Sigmoid colon (tissue), 7 donors: ENCODE results near the gene MIA2. TPM values are rescaled to one million over a fixed set of nuclear protein-coding genes. Genes with fewer than 3 reads are reported as not detected.
A peak's percentile ranks its signal among the peaks of the same experiment; 100 is the strongest.

Experiments
- DNase-seq: peaks from one replicate; pipeline ENCODE4 v3.0.0-alpha.2; 2019
- H3K27ac ChIP-seq, 4 donors: fragments of 200-600 bp; sonication (generic); one replicate each; pipeline ENCODE4 v1.5.1; 2016 to 2019; ENCODE audit warnings: mild to moderate bottlenecking in 1 of 4
- H3K27me3 ChIP-seq, 3 donors: fragments of 200-600 bp; sonication (generic); one replicate each; pipeline ENCODE4 v1.5.1; 2019; ENCODE audit warnings: mild to moderate bottlenecking in 1 of 3
- H3K36me3 ChIP-seq, 4 donors: fragments of 200-600 bp; sonication (generic); one replicate each; pipeline ENCODE4 v1.5.1; 2016 to 2019
- H3K4me1 ChIP-seq, 4 donors: fragments of 200-600 bp; sonication (generic); one replicate each; pipeline ENCODE4 v1.5.1; 2017 to 2019
- H3K4me3 ChIP-seq, 4 donors: fragments of 200-600 bp; sonication (generic); one replicate each; pipeline ENCODE4 v1.5.1; 2017 to 2019; ENCODE audit warnings: mild to moderate bottlenecking in 2 of 4, moderate library complexity in 1 of 4
- H3K9me3 ChIP-seq, 4 donors: fragments of 200-600 bp in 3 of 4; sonication (generic) in 3 of 4; one replicate each; pipeline versions ENCODE4 v1.5.1 to v1.6.1; 2013 to 2019
- CTCF ChIP-seq, 4 experiments: fragments of 450-650 bp in 3 of 4; fragments of 200-600 bp in 1 of 4; IDR thresholded peaks; one replicate each; pipeline ENCODE4 v1.5.1; 2016 to 2019; ENCODE audit warnings: antibody characterized with exemption in 4 of 4, mild to moderate bottlenecking in 3 of 4, moderate library complexity in 2 of 4
- EP300 ChIP-seq, 4 donors: sonication (generic); formaldehyde crosslinking; IDR thresholded peaks; one replicate each; pipeline ENCODE4 v1.6.1; 2017; ENCODE audit warnings: antibody characterized with exemption in 4 of 4
- POLR2A ChIP-seq, 2 donors: fragments of 450-650 bp; IDR thresholded peaks; one replicate each; pipeline ENCODE4 v1.6.1; 2016; ENCODE audit warnings: antibody characterized with exemption in 2 of 2, mild to moderate bottlenecking in 2 of 2, moderate library complexity in 2 of 2
- POLR2AphosphoS5 ChIP-seq, 4 donors: sonication (generic); formaldehyde crosslinking; IDR thresholded peaks; one replicate each; pipeline ENCODE4 v1.6.1; 2017; ENCODE audit warnings: antibody characterized with exemption in 4 of 4
- WGBS, 2 donors: extraction: QIAGEN DNeasy Blood & Tissue Kit; methylation state at CpG; one replicate each; pipeline ENCODE4 v1.1.7; 2013; 5-methylcytosine and 5-hydroxymethylcytosine counted together
- intact Hi-C: fragments of 100-400 bp; cut with DNase I; formaldehyde crosslinking; loops from one replicate; pipeline ENCODE4 v1.15.1; 2023
- polyA plus RNA-seq, 3 donors: library from polyadenylated mRNA; stranded (reverse); fragments of 200-250 nt; gene quantifications; one replicate each; pipeline ENCODE4 v1.2.3, GENCODE V29; 2013
- total RNA-seq, 4 donors: library from RNA; depleted of rRNA; stranded (reverse); fragments of >200 nt; gene quantifications; one replicate each; pipeline ENCODE4 v1.1.0, GENCODE V29; 2016
- donor health status: healthy with polysubstance abuse.
- donor health status: Bipolar disorder and iron deficiency.
- donor health status: healthy.

Gene MIA2
- total and polyA plus RNA-seq, 7 donors: 12.8 to 33.9 (median 18.1) TPM

GRCh38 chr14:39376667-39377403, 143.1 kb downstream of the MIA2 start:
- Histone ChIP-seq H3K9me3 (no peaks in the 10 kb centered on the region), H3K27ac (peak overlapping the region in 3 of 4 donors; percentile 59 to 63 (median 60)), H3K4me3 (no peak overlapping the region), H3K27me3 (no peaks in the 10 kb centered on the region), H3K4me1 (peaks cover 0 to 10% (median 4%) of the 10 kb centered on the region in 4 donors), H3K36me3 (no peaks in the 10 kb centered on the region)
- intact Hi-C loops: no loop called here
- 43 to 58% methylated on average over 4 of the region's 4 CpGs for WGBS, 2 donors
- TF ChIP-seq POLR2AphosphoS5 (IDR thresholded peaks at IDR 0.05): peak in 1 of 4 donors; percentile 14
- TF ChIP-seq EP300 (IDR thresholded peaks at IDR 0.05): no peak
- no peak for DNase-seq

- no peak overlapping the region for H3K4me3 ChIP-seq
Observed at GRCh38 chr14:39381366-39381765, 147.7 kb downstream of the MIA2 start.

DNA sequence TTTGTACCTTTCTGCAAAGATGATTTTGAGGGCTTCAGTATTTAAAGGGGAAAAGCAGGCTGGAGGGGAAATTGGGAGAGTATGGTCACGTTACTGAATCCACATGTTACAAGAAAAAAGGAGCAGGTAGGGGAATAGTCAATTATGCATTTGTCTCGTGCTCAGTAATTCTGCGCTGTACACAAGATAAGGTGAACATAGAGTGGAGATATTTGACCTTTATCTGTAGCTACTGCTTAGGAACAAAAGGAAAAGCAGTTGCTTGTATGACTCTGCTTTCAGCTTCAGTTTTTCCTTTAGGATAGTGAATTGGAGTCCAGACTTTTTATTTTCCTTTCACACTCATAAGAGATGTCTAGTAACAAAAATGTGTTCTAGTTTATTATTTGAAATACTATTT, 148.7 kb downstream of the MIA2 start:
- Histone ChIP-seq H3K9me3 (no peaks in the 10 kb centered on the region), H3K4me1 (no peaks in the 10 kb centered on the region), H3K36me3 (no peaks in the 10 kb centered on the region), H3K4me3 (no peak overlapping the region), H3K27ac (no peak overlapping the region), H3K27me3 (no peaks in the 10 kb centered on the region)
- WGBS, 2 donors: 93 to 94% methylated on average over 3 of the region's 3 CpGs
- DNase-seq: no peak
- intact Hi-C loops: no loop called here
- TF ChIP-seq CTCF (IDR thresholded peaks at IDR 0.05): no peak

More at GRCh38 chr14:39381366-39381765, 147.7 kb downstream of the MIA2 start:
- no peaks in the 10 kb centered on the region for H3K9me3 ChIP-seq
- 89 to 96% methylated on average over 4 of the region's 4 CpGs for WGBS, 2 donors
- TF ChIP-seq POLR2AphosphoS5 (IDR thresholded peaks at IDR 0.05) (no peak), CTCF (IDR thresholded peaks at IDR 0.05) (no peak)
- H3K4me1 ChIP-seq: peaks cover 0 to 10% (median 4%) of the 10 kb centered on the region in 4 donors
- no peak for DNase-seq
- intact Hi-C loops: no loop called here
- H3K36me3 ChIP-seq: no peaks in the 10 kb centered on the region
- no peaks in the 10 kb centered on the region for H3K27me3 ChIP-seq
- H3K27ac ChIP-seq: no peak overlapping the region

- H3K27me3 ChIP-seq: no peaks in the 10 kb centered on the region
- H3K9me3 ChIP-seq: no peaks in the 10 kb centered on the region
- H3K36me3 ChIP-seq: peaks cover 0 to 3% (median 0%) of the 10 kb centered on the region in 4 donors
- no peak overlapping the region for H3K27ac ChIP-seq
- WGBS, 2 donors: 73 to 89% methylated on average over 1 of the region's 1 CpG
- no peak overlapping the region for H3K4me3 ChIP-seq
- intact Hi-C loops: no loop called here
- TF ChIP-seq EP300 (IDR thresholded peaks at IDR 0.05) (no peak), CTCF (IDR thresholded peaks at IDR 0.05) (no peak), POLR2AphosphoS5 (IDR thresholded peaks at IDR 0.05) (no peak), POLR2A (IDR thresholded peaks at IDR 0.05) (no peak)
- no peaks in the 10 kb centered on the region for H3K4me1 ChIP-seq
- no peak for DNase-seq
Observed at GRCh38 chr14:39383026-39383660, 149.4 kb downstream of the MIA2 start.

DNA sequence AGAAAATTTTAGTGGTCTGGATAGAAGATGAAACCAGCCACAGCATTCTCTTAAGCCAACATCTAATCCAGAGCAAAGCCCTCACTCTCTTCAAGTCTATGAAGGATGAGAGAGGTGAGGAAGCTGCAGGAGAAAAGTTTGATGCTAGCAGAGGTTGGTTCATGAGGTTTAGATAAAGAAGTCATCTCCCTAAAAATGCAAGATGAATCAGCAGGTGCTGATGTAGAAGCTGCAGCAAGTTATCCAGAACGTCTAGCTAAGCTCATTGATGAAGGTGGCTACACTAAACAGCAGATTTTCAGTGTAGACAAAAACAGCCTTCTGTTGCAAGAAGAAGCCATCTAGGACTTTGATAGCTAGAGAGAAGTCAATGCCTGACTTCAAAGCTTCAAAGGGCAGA, 150.0 kb downstream of the MIA2 start:
- no peak for DNase-seq
- 79 to 80% methylated on average over 1 of the region's 1 CpG for WGBS, 2 donors
- no peaks in the 10 kb centered on the region for H3K9me3 ChIP-seq
- H3K27ac ChIP-seq: no peak overlapping the region
- H3K27me3 ChIP-seq: no peaks in the 10 kb centered on the region
- intact Hi-C loops: no loop called here
- no peaks in the 10 kb centered on the region for H3K4me1 ChIP-seq
- H3K4me3 ChIP-seq: no peak overlapping the region
- no peak for TF ChIP-seq POLR2AphosphoS5 (IDR thresholded peaks at IDR 0.05)
- no peak for TF ChIP-seq CTCF (IDR thresholded peaks at IDR 0.05)
- no peak for TF ChIP-seq POLR2A (IDR thresholded peaks at IDR 0.05)
- no peak for TF ChIP-seq EP300 (IDR thresholded peaks at IDR 0.05)
- H3K36me3 ChIP-seq: peaks cover 0 to 3% (median 0%) of the 10 kb centered on the region in 4 donors
